Parathyroid adenoma (tissue), 2 donors: Measurements from ENCODE around the gene TRIOBP.

ENCODE experiments used
- H2AFZ ChIP-seq: fragments of 300-600 bp; sonication (generic); one replicate; pipeline ENCODE4 v1.7.0; 2017; ENCODE audit warnings: antibody characterized with exemption, mild to moderate bottlenecking
- H3K27ac ChIP-seq: fragments of 300-600 bp; sonication (generic); one replicate; pipeline ENCODE4 v1.7.0; 2017
- H3K27me3 ChIP-seq: fragments of 300-600 bp; sonication (generic); one replicate; pipeline ENCODE4 v1.7.0; 2017; ENCODE audit warnings: low read length; ENCODE audit not compliant: control insufficient read depth, insufficient read depth
- H3K36me3 ChIP-seq: fragments of 300-600 bp; sonication (generic); one replicate; pipeline ENCODE4 v1.7.0; 2017; ENCODE audit warnings: low read length; ENCODE audit not compliant: control insufficient read depth, insufficient read depth
- H3K4me1 ChIP-seq: fragments of 300-600 bp; sonication (generic); one replicate; pipeline ENCODE4 v1.7.0; 2017; ENCODE audit warnings: control low read depth
- H3K4me2 ChIP-seq: fragments of 300-600 bp; sonication (generic); one replicate; pipeline ENCODE4 v1.7.0; 2017; ENCODE audit warnings: low read length
- H3K4me3 ChIP-seq: fragments of 300-600 bp; sonication (generic); one replicate; pipeline ENCODE4 v1.7.0; 2017; ENCODE audit warnings: low read depth, low read length
- H3K79me2 ChIP-seq: fragments of 300-600 bp; sonication (generic); one replicate; pipeline ENCODE4 v1.7.0; 2017; ENCODE audit warnings: control low read depth
- H3K9ac ChIP-seq: fragments of 300-600 bp; sonication (generic); one replicate; pipeline ENCODE4 v1.7.0; 2017; ENCODE audit warnings: mild to moderate bottlenecking
- H3K9me3 ChIP-seq: fragments of 300-600 bp; sonication (generic); one replicate; pipeline ENCODE4 v1.7.0; 2017; ENCODE audit warnings: low read length; ENCODE audit not compliant: control insufficient read depth
- TF ChIP-seq, protein P1 (sequence below): fragments of 300-600 bp; sonication (generic); IDR thresholded peaks from one replicate; pipeline ENCODE4 v1.7.0; 2017; ENCODE audit warnings: antibody characterized with exemption, mild to moderate bottlenecking
- donor health status: primary hyperparathyroidism.

The TRIOBP gene

DNA sequence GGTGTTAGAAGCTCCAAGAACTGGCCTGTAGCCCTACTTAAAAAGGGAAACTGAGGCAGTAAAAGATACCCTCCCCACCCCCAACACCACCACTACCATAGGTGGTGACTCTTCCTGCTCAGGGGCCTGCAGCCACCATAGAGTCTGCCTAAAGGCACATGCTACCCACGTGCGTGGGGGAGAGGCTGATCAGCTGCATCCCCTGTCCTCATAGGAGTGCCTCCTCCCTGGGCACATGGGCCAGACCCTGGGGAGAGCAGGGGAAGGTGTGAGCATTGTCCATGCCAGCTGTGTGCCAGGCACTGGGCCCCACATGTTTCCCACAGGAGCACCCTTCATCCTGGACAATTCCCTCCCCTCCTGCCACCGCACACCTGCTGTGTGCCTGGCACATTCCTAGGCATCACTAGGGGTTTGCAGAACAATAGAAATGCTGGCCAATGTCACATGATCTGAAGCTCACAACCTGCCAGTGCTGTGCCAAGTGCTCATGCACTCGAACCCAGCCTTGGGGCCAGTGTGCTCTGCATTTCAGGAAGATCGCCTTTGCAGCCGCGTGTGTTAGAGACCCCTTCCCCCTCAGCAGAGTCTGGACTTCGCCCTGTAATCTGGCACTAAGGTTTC is 69.2 kb downstream of the TRIOBP start:
- Histone ChIP-seq H3K27ac (no peak overlapping the region), H3K27me3 (no peaks in the 10 kb centered on the region), H3K4me2 (no peak overlapping the region), H3K79me2 (no peaks in the 10 kb centered on the region), H3K4me3 (no peak overlapping the region), H3K36me3 (no peaks in the 10 kb centered on the region), H2AFZ (no peak overlapping the region), H3K4me1 (no peaks in the 10 kb centered on the region), H3K9ac (no peak overlapping the region), H3K9me3 (no peaks in the 10 kb centered on the region)
- TF ChIP-seq, protein P1, sequence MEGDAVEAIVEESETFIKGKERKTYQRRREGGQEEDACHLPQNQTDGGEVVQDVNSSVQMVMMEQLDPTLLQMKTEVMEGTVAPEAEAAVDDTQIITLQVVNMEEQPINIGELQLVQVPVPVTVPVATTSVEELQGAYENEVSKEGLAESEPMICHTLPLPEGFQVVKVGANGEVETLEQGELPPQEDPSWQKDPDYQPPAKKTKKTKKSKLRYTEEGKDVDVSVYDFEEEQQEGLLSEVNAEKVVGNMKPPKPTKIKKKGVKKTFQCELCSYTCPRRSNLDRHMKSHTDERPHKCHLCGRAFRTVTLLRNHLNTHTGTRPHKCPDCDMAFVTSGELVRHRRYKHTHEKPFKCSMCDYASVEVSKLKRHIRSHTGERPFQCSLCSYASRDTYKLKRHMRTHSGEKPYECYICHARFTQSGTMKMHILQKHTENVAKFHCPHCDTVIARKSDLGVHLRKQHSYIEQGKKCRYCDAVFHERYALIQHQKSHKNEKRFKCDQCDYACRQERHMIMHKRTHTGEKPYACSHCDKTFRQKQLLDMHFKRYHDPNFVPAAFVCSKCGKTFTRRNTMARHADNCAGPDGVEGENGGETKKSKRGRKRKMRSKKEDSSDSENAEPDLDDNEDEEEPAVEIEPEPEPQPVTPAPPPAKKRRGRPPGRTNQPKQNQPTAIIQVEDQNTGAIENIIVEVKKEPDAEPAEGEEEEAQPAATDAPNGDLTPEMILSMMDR = no peak

DNA sequence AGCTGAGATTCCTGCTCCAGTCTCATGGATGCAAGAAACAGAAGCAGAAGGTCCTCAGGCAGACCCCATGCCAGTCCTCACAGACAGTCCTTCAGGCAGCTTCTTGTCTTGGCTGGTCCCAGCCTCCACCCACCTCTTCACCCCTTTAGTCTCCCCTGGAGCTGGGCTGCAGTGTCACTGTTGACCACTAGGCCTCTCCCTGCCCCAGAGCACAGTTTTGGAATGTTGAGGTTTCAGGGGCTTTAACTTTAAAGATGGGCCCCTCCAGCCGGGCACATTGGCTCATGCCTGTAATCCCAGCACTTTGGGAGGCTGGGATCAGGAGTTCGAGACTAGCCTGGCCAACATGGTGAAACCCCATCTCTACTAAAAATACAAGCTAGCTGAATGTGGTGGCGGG is 71.4 kb downstream of the TRIOBP start:
- no peaks in the 10 kb centered on the region for H3K36me3 ChIP-seq

DNA sequence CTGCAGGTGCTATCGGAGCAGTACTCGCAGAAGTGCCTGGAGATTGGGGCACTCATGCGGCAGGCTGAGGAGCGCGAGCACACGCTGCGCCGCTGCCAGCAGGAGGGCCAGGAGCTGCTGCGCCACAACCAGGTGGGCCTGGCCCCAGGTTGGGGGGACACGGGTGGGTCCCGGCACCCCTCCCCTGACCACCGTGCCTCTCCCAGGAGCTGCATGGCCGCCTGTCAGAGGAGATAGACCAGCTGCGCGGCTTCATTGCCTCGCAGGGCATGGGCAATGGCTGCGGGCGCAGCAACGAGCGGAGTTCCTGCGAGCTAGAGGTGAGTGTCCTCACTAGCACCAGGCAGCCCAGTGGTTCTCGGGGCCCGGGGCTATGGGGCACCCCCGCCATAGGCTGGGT is 72.2 kb downstream of the TRIOBP start:
- Histone ChIP-seq H3K4me1 (no peaks in the 10 kb centered on the region), H3K36me3 (no peaks in the 10 kb centered on the region), H3K79me2 (no peaks in the 10 kb centered on the region), H3K27ac (no peak overlapping the region), H3K9me3 (no peaks in the 10 kb centered on the region), H3K4me2 (no peak overlapping the region), H3K27me3 (no peaks in the 10 kb centered on the region), H3K4me3 (no peak overlapping the region), H3K9ac (no peak overlapping the region), H2AFZ (no peak overlapping the region)
- TF ChIP-seq, protein P1 = no peak

More for the DNA sequence above, 71.4 kb downstream of the TRIOBP start:
- no peaks in the 10 kb centered on the region for H3K4me1 ChIP-seq
- TF ChIP-seq, protein P1 = no peak
- H2AFZ ChIP-seq = no peak overlapping the region
- H3K27me3 ChIP-seq = no peaks in the 10 kb centered on the region
- H3K4me2 ChIP-seq = no peak overlapping the region
- no peak overlapping the region for H3K27ac ChIP-seq
- H3K79me2 ChIP-seq = no peaks in the 10 kb centered on the region
- H3K4me3 ChIP-seq = no peak overlapping the region
- H3K9ac ChIP-seq = no peak overlapping the region
- no peaks in the 10 kb centered on the region for H3K9me3 ChIP-seq

DNA sequence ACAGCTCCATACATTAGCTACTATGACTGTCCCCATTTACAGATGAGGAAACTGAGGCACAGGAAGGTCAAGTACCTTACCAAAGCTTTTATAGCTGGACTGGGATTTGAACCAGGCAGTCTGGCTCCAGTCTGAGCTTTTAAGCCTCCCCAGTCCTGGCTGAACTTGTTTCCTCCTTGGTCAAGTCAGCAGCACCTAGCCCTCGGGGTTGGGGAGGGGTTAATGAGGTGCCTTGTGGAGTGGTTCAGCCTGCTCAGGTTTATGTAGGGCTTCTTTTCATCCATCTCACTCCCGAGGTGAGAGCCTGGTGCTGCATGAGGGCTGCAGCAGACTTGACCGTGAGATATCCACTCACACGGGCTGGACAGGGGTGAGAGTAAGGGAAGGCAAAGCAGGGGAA is 74.2 kb downstream of the TRIOBP start:
- no peak overlapping the region for H3K9ac ChIP-seq
- no peak overlapping the region for H3K4me2 ChIP-seq
- no peak overlapping the region for H3K4me3 ChIP-seq
- H2AFZ ChIP-seq = no peak overlapping the region
- no peaks in the 10 kb centered on the region for H3K4me1 ChIP-seq
- no peaks in the 10 kb centered on the region for H3K36me3 ChIP-seq
- TF ChIP-seq, protein P1 = no peak
- H3K9me3 ChIP-seq = no peaks in the 10 kb centered on the region
- no peaks in the 10 kb centered on the region for H3K27me3 ChIP-seq
- no peaks in the 10 kb centered on the region for H3K79me2 ChIP-seq
- H3K27ac ChIP-seq = no peak overlapping the region
